NK-92 (cell line): ENCODE results near the gene SASH1.

Experiments used
- DNase-seq: peaks from one replicate; lab custom pipeline; 2025; ENCODE audit not compliant: unreplicated experiment; lab: John Stamatoyannopoulos, UW

Gene SASH1

DNA sequence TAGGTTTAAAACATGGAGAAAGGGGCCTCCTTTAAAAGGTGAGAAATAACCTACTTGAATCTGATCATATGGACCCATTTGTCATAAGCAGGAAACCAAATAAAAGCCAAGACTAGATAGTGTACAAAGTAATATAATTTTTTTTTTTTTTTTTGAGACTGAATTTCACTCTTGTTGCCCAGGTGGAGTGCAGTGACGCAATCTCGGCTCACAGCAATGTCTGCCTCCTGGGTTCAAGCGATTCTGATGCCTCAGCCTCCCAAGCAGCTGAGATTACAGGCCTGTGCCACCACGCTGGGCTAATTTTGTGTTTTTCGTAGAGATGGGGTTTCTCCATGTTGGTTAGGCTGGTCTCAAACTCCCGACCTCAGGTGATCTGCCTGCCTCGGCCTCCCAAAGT, 89.2 kb downstream of the SASH1 start:
- no peak for DNase-seq

- no peak for DNase-seq
These were observed 90.0 kb downstream of the SASH1 start for GRCh38 chr6:148432462-148433195.

- no peak for DNase-seq
These were observed 92.7 kb downstream of the SASH1 start for GRCh38 chr6:148435386-148435785.

DNA sequence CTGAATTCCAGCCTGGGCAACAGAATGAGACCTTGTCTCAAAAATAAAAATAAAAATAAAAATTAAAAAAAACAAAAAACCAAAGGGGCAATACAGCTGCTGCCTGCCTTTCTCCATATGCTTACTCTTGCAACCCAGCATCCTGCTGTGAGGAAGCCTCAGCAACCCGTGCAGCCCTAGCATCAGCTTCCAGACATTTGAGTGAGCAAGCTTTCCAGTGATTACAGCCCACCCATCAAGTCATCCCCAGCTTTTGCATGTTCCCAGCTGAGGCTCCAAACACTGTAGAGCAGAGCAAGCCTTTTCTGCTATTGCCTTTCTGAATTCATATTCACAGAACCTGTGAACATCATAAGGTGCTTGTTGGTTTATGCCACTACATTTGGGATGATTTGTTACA, 93.8 kb downstream of the SASH1 start:
- DNase-seq, result no peak

- no peak for DNase-seq
These were observed 96.0 kb downstream of the SASH1 start for GRCh38 chr6:148438632-148439031.

- no peak for DNase-seq
These were observed 97.4 kb downstream of the SASH1 start for GRCh38 chr6:148440016-148440415.

- DNase-seq, result no peak
These were observed 98.3 kb downstream of the SASH1 start for GRCh38 chr6:148440877-148441453.

GRCh38 chr6:148441454-148441911, 98.8 kb downstream of the SASH1 start:
- no peak for DNase-seq

GRCh38 chr6:148443798-148444560, 101.3 kb downstream of the SASH1 start:
- DNase-seq, result no peak

DNA sequence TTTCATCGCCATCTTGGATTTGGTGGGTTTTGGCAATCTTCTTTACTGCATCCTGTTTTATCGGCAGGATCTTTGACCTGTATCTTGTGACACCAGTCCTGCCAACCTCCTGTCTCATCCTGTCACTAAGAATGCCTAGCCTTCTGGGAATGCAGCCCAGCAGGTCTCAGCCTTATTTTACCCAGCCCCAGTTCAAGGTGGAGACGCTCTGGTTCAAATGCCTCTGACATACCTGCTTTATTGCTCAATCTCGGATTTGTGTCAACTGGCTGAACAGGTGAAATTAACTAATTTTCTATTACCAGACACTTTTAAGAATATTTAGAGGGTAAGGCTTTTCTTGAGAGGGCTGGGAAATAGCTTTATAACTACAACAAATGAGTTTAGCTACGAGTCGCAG, 102.5 kb downstream of the SASH1 start:
- no peak for DNase-seq

DNA sequence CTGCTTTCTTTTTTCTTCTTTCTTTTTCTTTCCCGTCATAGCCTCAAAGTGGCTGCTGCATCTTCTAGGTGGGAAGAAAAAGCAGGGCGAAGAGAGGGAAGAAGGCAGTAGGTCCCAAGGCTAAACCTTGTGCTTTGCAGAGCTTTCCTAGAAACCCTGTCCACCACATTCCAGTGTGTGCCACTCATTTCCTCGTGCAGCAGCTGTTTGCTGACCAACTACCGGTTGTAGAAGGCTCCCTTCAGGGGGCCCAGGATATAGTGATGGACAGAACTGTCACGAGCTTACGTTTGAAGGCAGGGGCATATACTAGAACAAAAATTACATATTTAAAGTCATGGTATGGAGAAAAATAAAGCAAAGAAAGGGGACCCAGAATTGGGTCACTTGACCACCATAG, 103.0 kb downstream of the SASH1 start:
- no peak for DNase-seq

DNA sequence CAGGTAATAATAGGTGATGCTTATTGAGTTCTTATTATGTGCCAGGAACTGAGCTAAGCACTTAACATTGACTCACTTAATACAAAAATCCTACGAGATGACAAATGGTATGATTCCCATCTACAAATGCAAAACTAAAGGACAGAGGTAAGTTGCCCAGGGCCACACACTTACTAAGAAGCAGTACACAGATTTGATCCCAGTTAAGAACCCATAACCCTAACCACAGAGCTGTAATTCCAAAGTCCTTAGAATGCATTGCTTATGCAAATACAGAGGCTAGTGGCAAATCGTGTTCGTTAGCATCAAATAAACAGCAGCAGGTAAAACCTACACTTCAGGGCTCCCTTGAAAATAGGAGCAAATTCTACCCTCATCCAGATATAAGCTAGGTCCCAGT, 104.0 kb downstream of the SASH1 start:
- DNase-seq, result no peak

GRCh38 chr6:148447521-148448230, 105.0 kb downstream of the SASH1 start:
- DNase-seq, result no peak

DNA sequence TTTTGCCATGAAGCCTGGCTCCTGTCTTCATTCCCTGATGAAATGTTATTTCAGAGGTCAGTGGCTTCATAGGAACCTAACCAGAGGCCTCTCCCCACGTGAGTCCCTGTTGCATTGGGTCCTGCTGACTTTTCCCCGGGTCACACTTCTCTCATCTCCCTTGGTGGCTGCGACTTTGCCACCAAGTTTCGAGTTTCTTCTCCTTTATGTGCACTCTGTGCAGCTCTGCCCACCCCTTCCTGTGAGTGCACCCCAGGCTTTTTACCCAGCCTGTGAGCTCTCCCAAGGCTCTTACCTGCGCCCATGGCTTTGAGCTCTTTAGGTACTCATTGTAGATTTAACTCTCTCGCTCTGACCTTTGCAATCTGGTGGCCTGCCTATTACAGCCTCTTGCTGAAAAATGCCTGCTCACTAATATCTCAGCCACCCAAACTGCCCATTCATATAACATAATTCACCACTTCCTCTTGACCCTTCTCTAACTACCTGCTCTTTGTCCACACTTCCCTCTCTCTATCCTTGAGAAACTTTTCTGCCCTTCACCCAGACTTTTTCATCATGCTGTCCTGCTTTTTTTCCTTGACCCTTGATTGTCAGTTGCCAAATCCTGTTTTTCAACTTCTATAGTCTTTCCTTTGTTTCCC, 105.9 kb downstream of the SASH1 start:
- no peak for DNase-seq

DNA sequence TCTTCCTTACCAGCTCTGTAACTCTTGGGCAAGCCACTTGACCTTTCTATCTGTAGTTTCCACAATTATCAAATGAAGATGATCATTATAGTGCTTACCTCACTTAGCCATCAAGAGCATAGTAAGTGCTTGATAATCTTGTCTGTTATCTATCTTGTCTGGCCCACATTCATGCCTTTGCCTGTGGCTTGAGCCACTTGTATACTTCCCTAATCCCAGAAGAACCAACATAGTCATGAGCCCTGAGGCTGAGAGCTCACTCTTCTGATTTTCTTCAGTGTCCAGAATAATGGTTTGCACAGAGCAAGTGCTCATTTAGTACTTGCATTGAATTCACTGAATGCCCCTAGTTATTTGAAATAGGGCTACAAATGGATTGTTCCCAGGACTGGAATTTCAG, 108.2 kb downstream of the SASH1 start:
- DNase-seq, result no peak

- no peak for DNase-seq
These were observed 109.1 kb downstream of the SASH1 start for GRCh38 chr6:148451690-148452089.

GRCh38 chr6:148452876-148453275, 110.2 kb downstream of the SASH1 start:
- no peak for DNase-seq

DNA sequence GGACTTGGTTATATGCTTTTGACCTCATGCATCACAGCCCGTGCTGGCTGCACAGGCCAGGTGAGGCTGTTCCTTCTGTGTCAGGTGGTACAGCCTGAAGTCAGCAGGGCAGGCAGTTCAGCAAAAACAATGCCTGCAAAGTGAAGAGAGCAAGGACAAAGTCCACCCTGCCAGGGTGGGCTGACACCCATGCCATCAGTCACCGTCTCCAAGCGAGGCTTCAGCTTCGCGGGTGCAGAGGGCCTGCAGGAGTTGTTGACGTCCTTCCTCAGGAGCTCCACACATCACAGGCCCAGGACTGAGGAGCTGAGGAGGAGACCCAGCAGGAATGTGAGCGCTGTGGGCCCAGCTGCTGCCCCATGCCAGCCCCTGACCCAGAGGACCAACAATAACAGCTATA, 111.3 kb downstream of the SASH1 start:
- no peak for DNase-seq

GRCh38 chr6:148455225-148455624, 112.6 kb downstream of the SASH1 start:
- DNase-seq, result no peak

GRCh38 chr6:148455674-148456558, 113.3 kb downstream of the SASH1 start:
- DNase-seq, result no peak
